CD4-positive, alpha-beta memory T cell (primary cell): Measurements from ENCODE around the gene CNGA4. TPM values are rescaled to one million over a fixed set of nuclear protein-coding genes. Genes with fewer than 3 reads are reported as not detected.
"Not testable (repeated sequence)": the region's sequence is repeated elsewhere in the genome, so short reads cannot be mapped to it uniquely, and the experiment has no call there.

Experiments used
- CTCF ChIA-PET: fragments of 350-600 bp; sonication (Branson Sonifier 250); formaldehyde crosslinking; loops from one replicate; lab custom pipeline; 2021; ENCODE audit warnings: inconsistent platforms; ENCODE audit not compliant: partially characterized antibody; lab: Charles Lee
- POLR2A ChIA-PET: fragments of 350-600 bp; sonication (Branson Sonifier 250); formaldehyde crosslinking; loops from one replicate; lab custom pipeline; 2021; ENCODE audit not compliant: partially characterized antibody; lab: Charles Lee
- DNase-seq, 5 donors: peaks; one replicate each; pipeline versions ENCODE4 v3.0.0 to v3.0.0-alpha.2; 2020 to 2022; ENCODE audit warnings: mixed read lengths in 1 of 5
- H3K27ac ChIP-seq: one replicate; pipeline ENCODE4 v1.7.0; 2013; ENCODE audit warnings: low read depth, low read length
- H3K27me3 ChIP-seq: 2 replicates; pipeline ENCODE4 v1.7.0; 2013; ENCODE audit warnings: mild to moderate bottlenecking, low read length, moderate library complexity; ENCODE audit not compliant: insufficient read depth
- H3K36me3 ChIP-seq: 2 replicates; pipeline ENCODE4 v1.7.0; 2013; ENCODE audit warnings: mild to moderate bottlenecking, low read length, moderate library complexity; ENCODE audit not compliant: insufficient read depth
- H3K4me1 ChIP-seq: 2 replicates; pipeline ENCODE4 v1.7.0; 2013; ENCODE audit warnings: mild to moderate bottlenecking, low read length, moderate library complexity; ENCODE audit not compliant: insufficient read depth
- H3K4me3 ChIP-seq, 2 donors: one replicate each; pipeline ENCODE4 v1.7.0; 2013; ENCODE audit warnings: low read length in 2 of 2, mild to moderate bottlenecking in 1 of 2
- H3K9me3 ChIP-seq, 2 donors: one replicate each; pipeline ENCODE4 v1.7.0; 2013; ENCODE audit warnings: low read length in 2 of 2, control low read depth in 1 of 2; ENCODE audit not compliant: control insufficient read depth in 1 of 2
- H3K27ac Mint-ChIP-seq, 7 donors: one replicate each; pipeline ENCODE4 v1.8.0; 2020 to 2021; ENCODE audit warnings: mixed read lengths in 7 of 7, mild to moderate bottlenecking in 6 of 7, inconsistent platforms in 3 of 7, moderate library complexity in 3 of 7
- H3K27me3 Mint-ChIP-seq, 2 donors: one replicate each; pipeline ENCODE4 v1.8.0; 2020 to 2021; ENCODE audit warnings: mixed read lengths in 2 of 2
- H3K36me3 Mint-ChIP-seq, 2 donors: one replicate each; pipeline ENCODE4 v1.8.0; 2020 to 2021; ENCODE audit warnings: mixed read lengths in 2 of 2, inconsistent platforms in 1 of 2, mild to moderate bottlenecking in 1 of 2
- H3K4me1 Mint-ChIP-seq, 4 donors: one replicate each; pipeline ENCODE4 v1.8.0; 2020 to 2021; ENCODE audit warnings: mixed read lengths in 4 of 4, mild to moderate bottlenecking in 1 of 4
- H3K4me3 Mint-ChIP-seq, 8 donors: one replicate each; pipeline ENCODE4 v1.8.0; 2020 to 2021; ENCODE audit warnings: mixed read lengths in 8 of 8, mild to moderate bottlenecking in 7 of 8, moderate library complexity in 6 of 8, inconsistent platforms in 3 of 8
- H3K9me3 Mint-ChIP-seq, 8 donors: one replicate each; pipeline ENCODE4 v1.8.0; 2020 to 2021; ENCODE audit warnings: mixed read lengths in 8 of 8, mild to moderate bottlenecking in 5 of 8, inconsistent platforms in 3 of 8, moderate library complexity in 1 of 8
- intact Hi-C: fragments of 100-400 bp; cut with micrococcal nuclease; formaldehyde crosslinking; loops from one replicate; pipeline ENCODE4 v1.15.1; 2023
- polyA plus RNA-seq, 2 donors: library from polyadenylated mRNA; unstranded; fragments of 300-500 nt; fragmentation: Illumina TruSeq; gene quantifications; one replicate each; pipeline ENCODE4 v1.2.3, GENCODE V29; 2021
- total RNA-seq, 2 experiments: library from RNA; stranded (reverse); gene quantifications; one replicate each; pipeline ENCODE4 v1.2.3, GENCODE V29; 2021

Gene CNGA4
- total and polyA plus RNA-seq, 4 experiments from 2014 or later: 0.58 to 0.61 TPM; not detected in 2

DNA sequence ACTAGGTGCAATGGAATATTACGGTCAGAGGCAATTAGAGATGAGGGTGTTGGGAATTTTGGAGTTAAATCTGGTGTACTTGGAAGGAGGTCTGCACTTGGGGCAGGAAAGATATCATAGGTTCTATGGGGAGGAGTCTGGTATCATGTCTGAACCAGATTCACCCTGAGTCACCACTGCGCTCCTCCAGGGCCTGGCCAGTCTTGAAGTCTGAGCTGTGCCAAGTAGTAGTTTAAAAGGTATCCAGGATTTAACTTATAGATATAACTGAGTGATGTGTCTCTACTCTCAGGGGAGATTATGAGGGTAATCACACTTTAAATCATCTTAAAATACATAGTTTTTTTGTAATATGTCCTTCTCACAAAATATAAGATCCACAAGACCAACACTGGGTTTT is 6.6 kb downstream of the CNGA4 start:
- H3K27me3 Mint-ChIP-seq: peaks cover 3 to 13% of the 10 kb centered on the region in 2 donors
- no peaks in the 10 kb centered on the region for H3K9me3 ChIP-seq

DNA sequence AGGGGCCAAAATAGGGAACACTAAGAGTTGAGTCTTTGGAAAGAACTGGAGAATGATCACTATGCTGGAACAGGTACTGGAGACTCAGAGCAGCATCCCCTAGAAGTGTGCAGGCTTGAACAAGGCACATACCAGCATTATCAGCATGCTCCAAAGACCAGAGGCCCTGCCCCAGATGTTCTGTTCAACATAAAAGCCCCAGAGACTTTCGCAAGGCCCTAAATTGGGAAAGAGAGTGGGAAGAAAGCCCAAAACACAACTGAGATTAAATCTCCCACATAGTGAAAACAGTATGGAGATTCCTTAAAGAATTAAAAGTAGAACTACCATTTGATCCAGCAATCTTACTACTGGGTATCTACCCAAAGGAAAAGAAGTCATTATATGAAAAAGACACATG is 9.4 kb downstream of the CNGA4 start:
- H3K4me3 ChIP-seq: no peak overlapping the region
- H3K9me3 Mint-ChIP-seq: no peaks in the 10 kb centered on the region
- H3K9me3 ChIP-seq: no peaks in the 10 kb centered on the region
- no peaks in the 10 kb centered on the region for H3K27me3 ChIP-seq
- CTCF ChIA-PET: interaction anchor here (1.1 kb wide), 1 partner anchor 115 kb away, joined by 3 read pairs; no protein-coding TSS in a partner anchor
- POLR2A ChIA-PET: no interaction called here
- intact Hi-C loops: no loop called here
- no peak for DNase-seq
- H3K36me3 ChIP-seq: no peaks in the 10 kb centered on the region
- H3K36me3 Mint-ChIP-seq: no peaks in the 10 kb centered on the region
- no peak overlapping the region for H3K4me3 Mint-ChIP-seq
- H3K27me3 Mint-ChIP-seq: peaks cover 3 to 5% of the 10 kb centered on the region in 2 donors
- H3K27ac ChIP-seq: no peak overlapping the region
- no peaks in the 10 kb centered on the region for H3K4me1 Mint-ChIP-seq
- no peaks in the 10 kb centered on the region for H3K4me1 ChIP-seq
- no peak overlapping the region for H3K27ac Mint-ChIP-seq

More for the DNA sequence above, 6.6 kb downstream of the CNGA4 start:
- no peaks in the 10 kb centered on the region for H3K36me3 ChIP-seq
- ChIA-PET CTCF (no interaction called here), POLR2A (interaction anchor here (0.8 kb wide), 1 partner anchor 10 kb away, joined by 3 read pairs; no protein-coding TSS in a partner anchor)
- H3K27me3 ChIP-seq: no peaks in the 10 kb centered on the region
- no peak overlapping the region for H3K27ac ChIP-seq
- H3K27ac Mint-ChIP-seq: no peak overlapping the region
- no peak overlapping the region for H3K4me3 ChIP-seq
- H3K4me1 ChIP-seq: no peaks in the 10 kb centered on the region
- DNase-seq: no peak
- no peaks in the 10 kb centered on the region for H3K4me1 Mint-ChIP-seq
- intact Hi-C loops: no loop called here
- no peaks in the 10 kb centered on the region for H3K9me3 Mint-ChIP-seq
- no peaks in the 10 kb centered on the region for H3K36me3 Mint-ChIP-seq
- no peak overlapping the region for H3K4me3 Mint-ChIP-seq

DNA sequence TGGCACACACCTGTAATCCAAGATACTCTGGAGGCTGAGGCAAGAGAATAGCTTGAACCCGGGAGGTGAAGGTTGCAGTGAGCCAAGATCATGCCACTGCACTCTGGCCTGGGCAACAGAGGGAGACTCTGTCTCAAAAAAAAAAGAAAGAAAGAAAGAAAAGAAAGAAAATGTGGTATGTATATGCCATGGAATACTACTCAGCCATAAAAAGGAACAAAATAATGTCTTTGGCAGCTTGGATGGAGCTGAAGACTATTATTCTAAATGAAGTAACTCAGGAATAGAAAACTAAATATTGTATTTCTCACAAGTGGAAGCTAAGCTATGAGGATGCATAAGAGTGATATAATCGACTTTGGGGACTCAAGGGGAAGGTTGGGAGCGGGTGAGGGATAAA is 10.0 kb downstream of the CNGA4 start:
- H3K4me1 ChIP-seq, H3K36me3 ChIP-seq, H3K4me1 Mint-ChIP-seq, H3K9me3 Mint-ChIP-seq, H3K27ac ChIP-seq, H3K9me3 ChIP-seq, H3K27me3 Mint-ChIP-seq, intact Hi-C loops, H3K27me3 ChIP-seq, H3K4me3 ChIP-seq, DNase-seq, H3K27ac Mint-ChIP-seq, H3K4me3 Mint-ChIP-seq, H3K36me3 Mint-ChIP-seq: not testable (repeated sequence)
- ChIA-PET POLR2A (interaction anchor here (0.6 kb wide), 1 partner anchor 212 kb away, joined by 4 read pairs; no protein-coding TSS in a partner anchor), CTCF (interaction anchor here (1.1 to 5.1 kb wide), 2 partner anchors 105 to 114 kb away, joined by 3 to 60 read pairs; no protein-coding TSS in a partner anchor)

DNA sequence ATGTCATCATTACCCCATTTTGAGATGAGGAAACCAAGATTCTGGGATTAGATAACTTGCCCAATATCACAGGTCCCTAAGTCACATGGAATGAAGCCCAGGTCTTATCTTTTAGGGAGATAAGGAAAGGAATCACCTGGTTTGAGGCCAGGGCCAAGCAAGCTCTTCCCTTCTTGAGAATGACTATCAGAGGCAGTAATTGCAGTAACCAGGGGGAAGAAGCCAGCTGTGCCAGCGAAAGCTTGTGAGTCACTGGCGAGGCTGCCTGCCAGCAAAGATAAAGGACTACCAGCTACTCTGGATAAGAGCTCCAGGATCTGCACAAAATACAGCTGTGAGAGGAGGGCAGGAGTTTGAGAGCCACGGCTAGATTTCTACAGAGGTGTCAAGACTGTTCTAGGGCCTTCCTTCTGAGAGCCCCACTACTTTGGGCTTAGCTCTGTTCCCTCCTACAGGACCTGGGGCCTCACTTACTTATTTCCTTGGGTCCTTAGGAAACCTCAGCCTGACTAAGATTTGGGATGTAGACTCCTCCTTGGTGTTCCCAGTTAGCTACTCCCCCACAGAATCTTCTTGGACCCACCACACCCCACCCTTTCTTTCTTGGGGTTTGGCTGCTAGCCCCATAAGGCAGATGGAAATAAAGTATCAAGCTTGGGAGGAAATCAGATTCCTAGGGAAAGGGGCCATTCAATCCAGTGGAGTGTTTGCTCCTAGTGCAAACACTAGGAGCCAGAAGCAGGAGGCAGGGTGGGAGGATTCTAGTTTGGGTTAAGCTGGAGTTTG is 11.1 kb downstream of the CNGA4 start:
- no peak for DNase-seq
- H3K4me1 ChIP-seq: no peaks in the 10 kb centered on the region
- no peak overlapping the region for H3K4me3 ChIP-seq
- Mint-ChIP-seq H3K4me3 (no peak overlapping the region), H3K4me1 (no peaks in the 10 kb centered on the region), H3K27ac (peak overlapping the region in 1 of 7 donors; percentile 76), H3K36me3 (no peaks in the 10 kb centered on the region), H3K9me3 (no peaks in the 10 kb centered on the region), H3K27me3 (peaks cover 0 to 1% of the 10 kb centered on the region in 2 donors)
- H3K27ac ChIP-seq: no peak overlapping the region
- ChIA-PET POLR2A (no interaction called here), CTCF (interaction anchor here (0.8 to 5.1 kb wide), 10 partner anchors 12 to 245 kb away, joined by 3 to 60 read pairs (median 6); partner anchors contain the start of gene CNGA4)
- no peaks in the 10 kb centered on the region for H3K36me3 ChIP-seq
- no peaks in the 10 kb centered on the region for H3K9me3 ChIP-seq
- intact Hi-C loops: loop anchor here (10.0 kb wide), 1 partner anchor 195 kb away; the partner anchor contains the start of gene HPX
- no peaks in the 10 kb centered on the region for H3K27me3 ChIP-seq

DNA sequence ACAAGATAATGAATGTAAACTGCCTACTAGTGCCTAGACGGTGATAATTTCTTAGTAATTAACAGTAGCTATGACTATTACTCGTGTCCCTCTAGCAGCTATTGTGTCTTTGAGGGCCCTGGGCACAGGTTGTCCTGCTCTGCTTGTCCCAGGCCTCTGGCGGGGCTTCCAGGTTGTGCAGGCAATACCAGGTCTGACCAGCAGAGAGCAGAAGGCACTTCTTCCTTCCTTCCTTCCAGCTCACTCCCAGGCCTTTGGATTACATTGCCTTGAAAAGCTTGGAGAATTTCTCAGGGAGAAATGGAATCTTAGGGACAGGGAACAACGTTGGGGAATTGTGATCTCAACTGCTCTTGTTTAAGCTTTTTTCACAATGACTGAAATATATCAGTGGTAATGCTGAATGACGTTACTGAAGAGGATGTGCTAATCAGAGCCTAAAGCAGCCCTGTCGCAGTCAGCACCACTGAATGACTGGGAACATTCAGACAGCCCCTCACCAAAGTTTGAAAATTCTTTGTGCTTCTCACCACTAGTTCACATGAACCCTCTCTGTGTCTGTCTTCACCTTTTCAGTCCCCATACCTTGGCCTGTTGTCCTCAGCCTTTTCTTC is 12.3 kb downstream of the CNGA4 start:
- Mint-ChIP-seq H3K4me3 (no peak overlapping the region), H3K27ac (no peak overlapping the region), H3K9me3 (no peaks in the 10 kb centered on the region), H3K36me3 (no peaks in the 10 kb centered on the region), H3K27me3 (peaks cover 0 to 1% of the 10 kb centered on the region in 2 donors), H3K4me1 (no peaks in the 10 kb centered on the region)
- Histone ChIP-seq H3K36me3 (no peaks in the 10 kb centered on the region), H3K27ac (no peak overlapping the region), H3K9me3 (no peaks in the 10 kb centered on the region), H3K4me3 (no peak overlapping the region), H3K4me1 (no peaks in the 10 kb centered on the region), H3K27me3 (no peaks in the 10 kb centered on the region)
- peak in 4 of 5 donors; percentile 26 to 35 (median 31) for DNase-seq
- CTCF ChIA-PET: interaction anchor here (0.8 to 5.1 kb wide), 17 partner anchors 9 to 244 kb away, joined by 3 to 60 read pairs (median 6); partner anchors contain the start of genes CCKBR, CNGA4 and FHIP1B
- POLR2A ChIA-PET: no interaction called here
- intact Hi-C loops: loop anchor here (1.0 to 10.0 kb wide), 3 partner anchors 64 to 194 kb away; partner anchors contain the start of gene HPX

DNA sequence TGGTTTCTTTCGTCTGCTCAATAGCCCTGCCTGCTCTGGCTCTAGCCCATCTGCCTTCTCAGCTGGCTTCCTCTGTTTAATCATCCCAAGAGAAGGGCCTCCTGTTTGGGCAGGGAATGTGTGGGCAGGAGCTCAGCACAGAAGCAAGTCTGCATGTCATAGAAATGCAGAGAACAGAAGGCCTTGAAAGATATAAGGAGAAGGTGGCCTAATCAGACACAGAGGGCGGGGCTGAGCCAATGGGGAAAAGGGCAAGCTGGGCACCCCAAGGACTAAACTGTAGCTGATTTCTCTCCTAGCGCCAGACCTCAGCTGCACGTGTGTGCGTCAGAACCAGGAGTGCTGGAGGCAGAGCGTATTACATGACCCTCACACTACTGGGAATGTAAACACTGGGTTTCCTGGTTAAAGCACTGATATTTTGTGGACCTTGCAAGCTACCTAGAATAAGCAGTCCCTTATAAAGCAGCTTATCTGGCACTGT is 13.1 kb downstream of the CNGA4 start:
- no peak for DNase-seq
- ChIA-PET POLR2A (no interaction called here), CTCF (interaction anchor here (0.9 to 5.1 kb wide), 14 partner anchors 9 to 191 kb away, joined by 3 to 60 read pairs (median 10); partner anchors contain the start of genes CCKBR, CNGA4 and FHIP1B)
- Mint-ChIP-seq H3K4me3 (no peak overlapping the region), H3K4me1 (no peaks in the 10 kb centered on the region), H3K36me3 (no peaks in the 10 kb centered on the region), H3K9me3 (no peaks in the 10 kb centered on the region), H3K27me3 (peaks cover 0 to 1% of the 10 kb centered on the region in 2 donors), H3K27ac (no peak overlapping the region)
- intact Hi-C loops: loop anchor here (1.0 to 10.0 kb wide), 3 partner anchors 63 to 193 kb away; partner anchors contain the start of gene HPX
- H3K4me1 ChIP-seq: no peaks in the 10 kb centered on the region
- H3K9me3 ChIP-seq: no peaks in the 10 kb centered on the region
- H3K27ac ChIP-seq: no peak overlapping the region
- H3K36me3 ChIP-seq: no peaks in the 10 kb centered on the region
- no peak overlapping the region for H3K4me3 ChIP-seq
- H3K27me3 ChIP-seq: no peaks in the 10 kb centered on the region

DNA sequence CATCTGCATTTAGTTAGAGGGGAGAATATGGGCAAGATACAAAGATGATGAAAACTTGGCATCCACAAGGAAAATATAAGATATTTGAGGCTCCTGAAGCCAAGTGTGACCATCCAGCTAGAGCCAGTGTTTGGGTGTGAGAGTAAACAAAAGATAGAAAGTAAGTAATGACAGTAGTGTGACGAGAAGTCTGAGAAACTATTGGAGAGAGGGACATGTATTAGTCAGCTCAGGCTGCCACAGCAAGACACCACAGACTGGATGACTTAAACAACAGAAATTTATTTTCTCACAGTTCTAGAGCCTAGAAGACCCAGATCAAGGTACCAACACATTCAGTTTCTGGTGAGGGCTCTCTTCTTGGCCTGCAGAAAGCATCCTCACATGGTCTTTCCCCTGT is 14.3 kb downstream of the CNGA4 start:
- CTCF ChIA-PET: interaction anchor here (1.7 to 5.1 kb wide), 6 partner anchors 10 to 101 kb away, joined by 7 to 60 read pairs (median 22); partner anchors contain the start of gene FHIP1B
- no peaks in the 10 kb centered on the region for H3K9me3 ChIP-seq
- no peaks in the 10 kb centered on the region for H3K36me3 ChIP-seq
- Mint-ChIP-seq H3K27me3 (peaks cover 4 to 6% of the 10 kb centered on the region in 2 donors), H3K9me3 (no peaks in the 10 kb centered on the region), H3K4me3 (no peak overlapping the region), H3K36me3 (no peaks in the 10 kb centered on the region), H3K4me1 (no peaks in the 10 kb centered on the region), H3K27ac (no peak overlapping the region)
- intact Hi-C loops: loop anchor here (10.0 kb wide), 1 partner anchor 192 kb away; the partner anchor contains the start of gene HPX
- no peak overlapping the region for H3K4me3 ChIP-seq
- no peaks in the 10 kb centered on the region for H3K4me1 ChIP-seq
- POLR2A ChIA-PET: no interaction called here
- no peak overlapping the region for H3K27ac ChIP-seq
- no peaks in the 10 kb centered on the region for H3K27me3 ChIP-seq
- DNase-seq: no peak
